Right lobe of liver (tissue), 6 donors: ENCODE measurements around the gene FNDC3B. TPM values are rescaled to one million over a fixed set of nuclear protein-coding genes. Genes with fewer than 3 reads are reported as not detected.

Experiments used
- ATAC-seq, 4 donors: fragments of 200-7000 bp; cut with Tn5 transposase; one replicate each; pipeline ENCODE4 v1.9.1; 2020; ENCODE audit warnings: mild to moderate bottlenecking in 4 of 4, moderate library complexity in 4 of 4
- DNase-seq, 3 donors: peaks; one replicate each; pipeline ENCODE4 v3.0.0-alpha.2; 2020
- H3K27ac ChIP-seq, 3 donors: fragments of 200-600 bp; one replicate each; pipeline ENCODE4 v1.8.0; 2022
- H3K27me3 ChIP-seq, 2 donors: fragments of 200-600 bp; one replicate each; pipeline ENCODE4 v1.8.0; 2022
- H3K36me3 ChIP-seq, 4 donors: fragments of 200-600 bp; sonication (generic) in 1 of 4; one replicate each; pipeline versions ENCODE4 v1.5.1 to v1.8.0; 2017 to 2022; ENCODE audit warnings: control low read depth in 1 of 4
- H3K4me1 ChIP-seq, 4 donors: fragments of 200-600 bp; sonication (generic) in 1 of 4; one replicate each; pipeline versions ENCODE4 v1.5.1 to v1.8.0; 2017 to 2022; ENCODE audit warnings: control low read depth in 1 of 4
- H3K4me3 ChIP-seq, 3 donors: fragments of 200-600 bp; one replicate each; pipeline ENCODE4 v1.8.0; 2022
- H3K9me3 ChIP-seq, 4 donors: fragments of 200-600 bp; sonication (generic) in 1 of 4; one replicate each; pipeline versions ENCODE4 v1.5.1 to v1.8.0; 2017 to 2022; ENCODE audit warnings: control low read depth in 1 of 4
- POLR2A ChIP-seq: fragments of 450-650 bp; IDR thresholded peaks from one replicate; pipeline ENCODE4 v1.6.1; 2017; ENCODE audit warnings: antibody characterized with exemption, mild to moderate bottlenecking
- WGBS: methylation state at CpG from one replicate; pipeline ENCODE4 v1.1.6; 2018; ENCODE audit warnings: low coverage, low lambda C conversion rate; ENCODE audit not compliant: insufficient coverage; ENCODE audit errors: missing lambda C conversion rate; 5-methylcytosine and 5-hydroxymethylcytosine counted together
- intact Hi-C, 2 donors: fragments of 100-400 bp; cut with DNase I; formaldehyde crosslinking; loops; one replicate each; pipeline versions ENCODE4 v1.11.2 to v1.14.1; 2022
- total RNA-seq, 6 experiments: library from RNA; depleted of rRNA in 2 of 6; stranded (reverse); fragments of >200 nt in 2 of 6; fragmentation: NEBNext Ultra II Directional in 3 of 6; extraction: Animal tissue kit (Norgen Biotek cat#: 25700) in 3 of 6; gene quantifications; one replicate each; pipeline versions ENCODE4 v1.1.0 to v1.2.4, GENCODE V29; 2016 to 2023
- TF ChIP-seq, protein P1 (sequence below), 4 donors: fragments of 200-600 bp in 3 of 4; fragments of 450-650 bp in 1 of 4; IDR thresholded peaks; one replicate each; pipeline versions ENCODE4 v1.5.1 to v1.8.0; 2016 to 2022; ENCODE audit warnings: antibody characterized with exemption in 4 of 4, mild to moderate bottlenecking in 2 of 4
- donor health status: DM: no; HTN: yes; CAD: no.
- donor health status: DM: no; HTN: no; CAD: no.
- donor health status: DM: no; HTN: no; CAD: no.
- donor health status: DM: no; HTN: yes; CAD: no.
- donor health status: DM: no; HTN: yes; CAD: no.

FNDC3B gene
- total RNA-seq, 6 experiments from 2014 or later: 40.2 to 184 (median 63.5) TPM

DNA sequence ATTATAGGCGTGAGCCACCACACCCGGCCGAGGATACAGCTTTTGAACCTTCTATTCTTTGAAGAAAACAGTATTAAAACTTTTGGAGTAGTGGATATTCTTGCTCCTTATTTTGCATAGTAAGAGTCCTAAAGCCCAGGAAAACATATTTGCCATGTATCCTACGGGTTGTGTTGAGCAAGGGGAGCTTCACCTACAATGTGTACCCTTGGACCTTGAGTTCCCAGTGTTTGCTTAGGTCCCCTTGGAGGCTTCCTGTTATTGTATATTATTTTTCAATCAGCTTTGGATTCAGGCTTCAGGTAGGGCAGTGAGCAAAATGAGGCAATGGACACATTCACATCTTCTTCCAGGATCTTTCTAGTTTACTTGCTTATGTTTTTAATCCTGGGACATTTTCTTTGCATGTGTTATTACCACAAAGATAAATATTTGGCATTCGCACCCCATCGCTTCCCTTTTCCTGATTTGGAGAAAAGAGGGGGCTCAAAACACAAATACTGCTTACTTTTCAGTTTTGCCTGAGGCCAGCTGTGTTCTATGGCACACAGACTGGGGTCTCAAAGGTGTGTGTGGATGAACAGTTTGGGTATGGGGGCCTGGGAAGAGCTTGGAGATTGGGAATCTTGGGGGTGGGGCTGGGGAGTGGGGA, 88.7 kb downstream of the FNDC3B start:
- intact Hi-C loops: no loop called here
- Histone ChIP-seq H3K36me3 (no peaks in the 10 kb centered on the region), H3K27me3 (no peaks in the 10 kb centered on the region), H3K4me1 (peaks cover under 1 to 53% (median 23%) of the 10 kb centered on the region in 4 donors), H3K9me3 (no peaks in the 10 kb centered on the region), H3K27ac (peak overlapping the region; percentile 69 to 91 (median 72)), H3K4me3 (no peak overlapping the region)
- DNase-seq: no peak
- 76% methylated on average over 4 of the region's 6 CpGs for WGBS
- no peak for ATAC-seq
- no peak for TF ChIP-seq POLR2A
- TF ChIP-seq, protein P1, sequence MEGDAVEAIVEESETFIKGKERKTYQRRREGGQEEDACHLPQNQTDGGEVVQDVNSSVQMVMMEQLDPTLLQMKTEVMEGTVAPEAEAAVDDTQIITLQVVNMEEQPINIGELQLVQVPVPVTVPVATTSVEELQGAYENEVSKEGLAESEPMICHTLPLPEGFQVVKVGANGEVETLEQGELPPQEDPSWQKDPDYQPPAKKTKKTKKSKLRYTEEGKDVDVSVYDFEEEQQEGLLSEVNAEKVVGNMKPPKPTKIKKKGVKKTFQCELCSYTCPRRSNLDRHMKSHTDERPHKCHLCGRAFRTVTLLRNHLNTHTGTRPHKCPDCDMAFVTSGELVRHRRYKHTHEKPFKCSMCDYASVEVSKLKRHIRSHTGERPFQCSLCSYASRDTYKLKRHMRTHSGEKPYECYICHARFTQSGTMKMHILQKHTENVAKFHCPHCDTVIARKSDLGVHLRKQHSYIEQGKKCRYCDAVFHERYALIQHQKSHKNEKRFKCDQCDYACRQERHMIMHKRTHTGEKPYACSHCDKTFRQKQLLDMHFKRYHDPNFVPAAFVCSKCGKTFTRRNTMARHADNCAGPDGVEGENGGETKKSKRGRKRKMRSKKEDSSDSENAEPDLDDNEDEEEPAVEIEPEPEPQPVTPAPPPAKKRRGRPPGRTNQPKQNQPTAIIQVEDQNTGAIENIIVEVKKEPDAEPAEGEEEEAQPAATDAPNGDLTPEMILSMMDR (IDR thresholded peaks at IDR 0.05): no peak

DNA sequence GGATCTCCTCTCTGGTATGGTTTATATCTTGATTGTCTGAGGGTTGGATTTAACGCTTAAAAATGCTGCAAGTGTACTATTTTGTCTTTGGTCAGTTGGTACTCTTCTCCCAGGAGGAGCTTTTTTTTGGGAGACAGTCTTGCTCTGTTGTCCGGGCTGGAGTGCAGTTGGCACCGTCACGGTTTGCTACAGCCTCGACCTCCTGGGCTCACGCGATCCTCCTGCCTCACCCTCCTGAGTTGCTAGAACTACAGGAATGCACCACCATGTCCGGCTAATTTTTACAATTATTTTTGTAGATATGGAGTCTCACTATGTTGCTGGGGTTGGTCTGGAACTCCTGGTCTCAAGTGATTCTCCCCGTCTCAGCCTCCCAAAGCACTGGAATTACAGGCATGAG, 89.5 kb downstream of the FNDC3B start:
- intact Hi-C loops: no loop called here
- DNase-seq: no peak
- Histone ChIP-seq H3K36me3 (no peaks in the 10 kb centered on the region), H3K27me3 (no peaks in the 10 kb centered on the region), H3K4me1 (peaks cover 2 to 59% (median 23%) of the 10 kb centered on the region in 4 donors), H3K9me3 (no peaks in the 10 kb centered on the region), H3K27ac (peak overlapping the region; percentile 69 to 91 (median 72)), H3K4me3 (no peak overlapping the region)
- no peak for ATAC-seq
- 90% methylated on average over 9 of the region's 9 CpGs for whole genome bisulfite sequencing
- TF ChIP-seq POLR2A: no peak
- TF ChIP-seq, protein P1 (IDR thresholded peaks at IDR 0.05): no peak

DNA sequence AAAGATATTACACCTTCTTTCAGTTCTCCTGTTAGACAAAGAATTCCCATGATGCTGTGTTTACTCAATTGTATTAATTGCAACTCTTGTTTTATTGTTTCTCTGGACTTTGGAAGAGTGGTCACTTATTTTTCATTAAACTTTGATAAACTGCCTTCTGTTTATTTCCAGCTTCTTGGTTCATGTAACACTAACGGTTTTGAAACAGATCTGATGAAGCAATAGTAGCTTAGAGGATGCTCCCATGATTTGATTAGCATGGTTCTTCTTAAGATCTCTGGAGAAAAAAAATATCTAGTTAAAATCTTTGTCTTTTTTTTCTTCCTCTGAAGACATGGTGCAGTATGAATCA, 90.1 kb downstream of the FNDC3B start:
- TF ChIP-seq POLR2A: no peak
- TF ChIP-seq, protein P1 (IDR thresholded peaks at IDR 0.05): no peak
- WGBS: 13% methylated on average over 1 of the region's 1 CpG

DNA sequence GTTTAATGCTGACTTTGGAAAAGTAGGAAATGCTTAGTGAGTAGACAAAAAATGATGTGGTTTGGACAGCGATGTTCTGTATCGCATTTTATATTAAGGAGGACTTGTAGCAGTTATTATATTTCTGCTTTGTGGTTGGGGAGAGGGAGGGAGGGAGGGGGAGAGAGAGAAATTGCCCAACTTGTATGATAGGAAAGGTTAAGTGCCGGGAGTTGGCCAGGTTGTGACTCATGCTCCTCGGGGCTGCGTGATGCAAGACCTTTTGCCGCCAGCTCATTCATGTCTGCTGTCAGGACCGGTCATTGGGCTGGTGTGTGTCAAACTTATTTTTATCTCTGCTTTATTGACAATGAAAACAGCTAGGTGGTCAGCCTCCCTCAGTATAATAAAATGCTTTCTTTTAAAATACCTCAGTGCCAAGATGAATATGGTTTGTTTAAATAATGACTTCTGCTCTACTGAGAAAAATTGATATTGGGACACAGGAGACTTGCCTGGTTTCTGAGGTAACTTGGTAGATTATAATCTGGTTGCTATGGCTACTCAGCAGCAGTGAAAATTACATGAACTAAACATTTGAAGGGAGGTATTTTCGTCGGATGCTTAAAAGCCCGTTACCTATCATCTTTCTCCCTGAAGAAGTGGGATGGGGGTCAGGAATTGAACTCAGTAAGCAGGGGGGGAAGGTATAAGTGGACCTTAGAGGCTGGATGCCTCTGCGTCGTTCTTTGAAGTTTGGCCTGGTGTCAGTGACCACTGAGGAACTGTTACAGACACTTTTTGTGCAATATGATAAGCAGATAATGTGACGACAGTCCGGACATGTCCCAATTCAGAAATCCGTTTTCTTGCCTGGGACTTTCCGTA, 90.7 kb downstream of the FNDC3B start:
- no peaks in the 10 kb centered on the region for H3K36me3 ChIP-seq
- intact Hi-C loops: no loop called here

More for the DNA sequence above, 90.1 kb downstream of the FNDC3B start:
- H3K27ac ChIP-seq: peak overlapping the region; percentile 69 to 91 (median 72)
- H3K36me3 ChIP-seq: no peaks in the 10 kb centered on the region
- no peaks in the 10 kb centered on the region for H3K27me3 ChIP-seq
- DNase-seq (no peak), ATAC-seq (peak in 3 of 4 donors; percentile 3 to 29 (median 19))
- H3K4me3 ChIP-seq: no peak overlapping the region
- H3K4me1 ChIP-seq: peaks cover 2 to 64% (median 26%) of the 10 kb centered on the region in 4 donors
- intact Hi-C loops: no loop called here
- H3K9me3 ChIP-seq: no peaks in the 10 kb centered on the region

More for the DNA sequence above, 90.7 kb downstream of the FNDC3B start:
- TF ChIP-seq POLR2A: no peak
- TF ChIP-seq, protein P1 (IDR thresholded peaks at IDR 0.05): no peak
- H3K27ac ChIP-seq: peak overlapping the region; percentile 69 to 91 (median 72)
- ATAC-seq: peak; percentile 73 to 93 (median 84)
- 20% methylated on average over 15 of the region's 16 CpGs for WGBS
- H3K27me3 ChIP-seq: no peaks in the 10 kb centered on the region
- peaks cover 2 to 64% (median 27%) of the 10 kb centered on the region in 4 donors for H3K4me1 ChIP-seq
- DNase-seq: peak; percentile 89 to 91 (median 89)
- H3K9me3 ChIP-seq: no peaks in the 10 kb centered on the region
- H3K4me3 ChIP-seq: no peak overlapping the region
